ENCODE data around the gene POLD3.

DNA sequence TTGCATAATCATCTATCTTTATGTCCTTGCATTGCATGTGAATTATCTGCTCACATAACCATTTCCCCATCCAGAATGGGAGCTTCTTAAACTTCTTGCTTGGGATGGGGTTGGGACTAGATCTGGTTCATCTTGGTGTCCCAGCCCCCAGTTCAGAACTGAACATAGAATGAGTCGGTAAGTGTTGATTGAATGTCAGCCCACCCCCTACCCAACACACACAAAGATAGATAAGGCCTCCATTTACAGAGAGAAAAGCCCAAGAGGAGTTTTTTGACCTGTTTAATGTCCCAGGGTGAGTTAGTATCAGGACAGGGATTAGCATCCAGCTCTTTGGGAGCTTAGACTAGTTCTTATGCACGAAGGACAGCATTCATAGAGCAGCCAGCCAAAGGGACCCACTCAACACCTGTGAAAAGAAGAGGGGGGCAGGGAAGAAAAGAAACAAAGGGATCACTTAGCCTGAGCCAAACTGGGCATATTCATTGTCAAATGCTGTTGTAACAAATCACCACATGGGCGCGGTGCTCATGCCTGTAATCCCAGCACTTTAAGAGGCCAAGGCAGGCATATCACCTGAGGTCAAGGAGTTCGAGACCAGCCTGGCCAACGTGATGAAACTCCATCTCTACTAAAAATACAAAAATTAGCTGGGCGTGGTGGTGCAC, 81.4 kb downstream of the POLD3 start:
- TF ChIP-seq RAD21 (IDR thresholded peaks at IDR 0.05 in 1 of 2, conservative IDR thresholded peaks at IDR 0.05 in 1 of 2; ENCODE audit: low read depth in 2 of 2, low read length in 2 of 2) (no peak), CHD2 (IDR thresholded peaks at IDR 0.05; ENCODE audit: low read length) (no peak), CTCF (IDR thresholded peaks at IDR 0.05; ENCODE audit: control extremely low read depth in 1 of 3, insufficient read depth in 1 of 3, low read depth in 1 of 3, low read length in 3 of 3) (no peak)
- TF ChIP-seq, protein P1, sequence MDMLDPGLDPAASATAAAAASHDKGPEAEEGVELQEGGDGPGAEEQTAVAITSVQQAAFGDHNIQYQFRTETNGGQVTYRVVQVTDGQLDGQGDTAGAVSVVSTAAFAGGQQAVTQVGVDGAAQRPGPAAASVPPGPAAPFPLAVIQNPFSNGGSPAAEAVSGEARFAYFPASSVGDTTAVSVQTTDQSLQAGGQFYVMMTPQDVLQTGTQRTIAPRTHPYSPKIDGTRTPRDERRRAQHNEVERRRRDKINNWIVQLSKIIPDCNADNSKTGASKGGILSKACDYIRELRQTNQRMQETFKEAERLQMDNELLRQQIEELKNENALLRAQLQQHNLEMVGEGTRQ (IDR thresholded peaks at IDR 0.05; ENCODE audit: low read length), result no peak
